Ureter (tissue), 1 donor: ENCODE results near the gene EID3. TPM values are rescaled to one million over a fixed set of nuclear protein-coding genes. Genes with fewer than 3 reads are reported as not detected.
A peak's percentile ranks its signal among the peaks of the same experiment; 100 is the strongest.
"Not testable (repeated sequence)": the region's sequence is repeated elsewhere in the genome, so short reads cannot be mapped to it uniquely, and the experiment has no call there.

Source experiments
- DNase-seq: peaks from one replicate; pipeline ENCODE4 v3.0.0-alpha.2; 2020; ENCODE audit warnings: low spot score
- total RNA-seq: library from RNA; stranded (reverse); gene quantifications from one replicate; pipeline ENCODE4 v1.2.4, GENCODE V29; 2023
- donor health status: DM: yes; HTN: yes; CAD: no.

Gene EID3
- total RNA-seq, 1 donor from 2014 or later, result 4.7 TPM

GRCh38 chr12:104288635-104289274, 14.8 kb upstream of the EID3 start:
- peak; percentile 79 for DNase-seq

DNA sequence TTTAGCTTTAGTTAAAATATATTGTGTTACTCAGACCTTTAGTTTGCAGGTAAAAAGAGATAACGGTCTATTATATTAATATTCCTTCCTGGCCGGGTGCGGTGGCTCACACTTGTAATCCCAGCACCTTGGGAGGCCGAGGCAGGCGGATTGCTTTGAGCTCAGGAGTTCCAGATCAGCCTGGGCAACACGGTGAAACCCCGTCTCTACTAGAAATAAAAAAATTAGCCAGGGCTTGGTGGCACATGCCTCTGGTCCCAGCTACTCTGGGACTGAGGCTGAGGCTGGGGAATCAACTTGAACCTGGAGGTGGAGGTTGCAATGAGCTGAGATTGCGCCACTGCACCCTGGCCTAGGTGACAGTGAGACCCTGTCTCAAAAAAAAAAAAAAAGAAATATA, 13.2 kb upstream of the EID3 start:
- no peak for DNase-seq

GRCh38 chr12:104290855-104291254, 12.7 kb upstream of the EID3 start:
- no peak for DNase-seq

DNA sequence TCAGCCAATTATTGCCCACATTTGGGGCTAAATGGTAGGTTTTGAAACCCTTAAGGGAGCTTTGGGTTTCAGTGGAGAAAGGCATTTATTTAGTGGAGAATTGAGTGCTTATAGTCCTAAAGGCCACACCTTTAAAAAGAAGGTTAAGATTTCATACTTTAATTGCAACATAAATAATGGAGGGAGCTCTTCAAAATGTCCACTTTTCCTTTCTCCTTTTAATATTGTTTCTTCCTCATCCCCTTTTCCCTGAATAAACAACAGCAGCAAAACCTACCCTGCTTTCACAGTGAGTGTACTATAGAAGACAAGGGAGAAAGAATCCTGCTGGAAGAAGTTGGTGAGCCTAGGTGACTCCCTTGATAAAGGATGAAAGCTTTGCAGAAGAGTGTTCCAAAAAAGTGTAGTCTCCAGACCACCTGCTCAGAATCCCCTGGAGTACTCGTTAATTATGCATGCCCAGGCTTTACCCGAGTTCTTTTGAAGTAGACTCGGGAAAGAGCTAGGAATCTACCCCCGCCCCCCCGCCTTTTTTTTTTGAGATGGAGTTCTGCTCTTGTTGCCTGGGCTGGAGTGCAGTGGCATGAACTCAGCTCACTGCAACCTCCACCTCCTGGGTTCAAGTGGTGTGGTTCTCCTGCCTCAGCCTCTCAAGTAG, 11.5 kb upstream of the EID3 start:
- DNase-seq, result no peak

DNA sequence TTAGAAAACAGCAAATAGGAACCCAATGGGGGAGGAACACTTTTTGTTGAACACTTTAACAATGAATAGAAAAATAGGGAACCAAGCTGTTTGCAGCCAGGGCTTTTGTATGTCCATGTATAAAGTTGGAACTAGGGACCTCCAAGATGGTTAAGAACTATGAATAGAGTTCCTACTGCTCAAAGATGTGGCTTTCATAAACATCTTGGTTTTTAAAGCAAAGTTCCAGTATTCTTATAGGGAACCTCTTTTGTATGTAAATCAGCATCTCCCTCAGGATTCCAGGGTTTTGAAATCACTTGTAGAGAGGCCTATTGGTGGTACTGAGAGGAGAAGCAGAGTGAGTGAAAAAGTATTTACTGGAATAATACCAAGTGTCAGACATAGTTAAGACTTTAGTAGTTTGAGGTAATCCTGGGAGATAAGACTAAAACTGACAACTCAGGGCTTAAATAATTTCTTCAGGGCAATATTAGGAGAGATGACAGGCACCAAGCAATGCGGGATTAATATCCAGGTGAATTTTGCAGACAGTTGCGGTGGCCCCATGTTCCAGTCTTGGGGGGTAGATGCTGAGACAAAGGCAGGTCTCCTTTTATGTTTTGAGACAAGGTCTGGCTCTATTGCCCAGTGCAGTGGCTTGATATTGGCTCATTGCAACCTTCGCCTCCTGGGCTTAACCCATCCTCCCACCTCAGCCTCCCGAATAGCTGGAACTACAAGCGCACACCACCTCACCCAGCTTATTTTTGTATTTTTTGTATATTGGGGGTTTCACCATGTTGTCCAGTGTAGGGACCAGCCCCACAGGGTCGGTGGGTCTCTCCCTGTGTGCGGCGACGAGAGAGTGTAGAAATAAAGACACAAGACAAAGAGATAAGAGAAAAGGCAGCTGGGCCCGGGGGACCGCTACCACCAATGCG, 10.4 kb upstream of the EID3 start:
- DNase-seq, result no peak

DNA sequence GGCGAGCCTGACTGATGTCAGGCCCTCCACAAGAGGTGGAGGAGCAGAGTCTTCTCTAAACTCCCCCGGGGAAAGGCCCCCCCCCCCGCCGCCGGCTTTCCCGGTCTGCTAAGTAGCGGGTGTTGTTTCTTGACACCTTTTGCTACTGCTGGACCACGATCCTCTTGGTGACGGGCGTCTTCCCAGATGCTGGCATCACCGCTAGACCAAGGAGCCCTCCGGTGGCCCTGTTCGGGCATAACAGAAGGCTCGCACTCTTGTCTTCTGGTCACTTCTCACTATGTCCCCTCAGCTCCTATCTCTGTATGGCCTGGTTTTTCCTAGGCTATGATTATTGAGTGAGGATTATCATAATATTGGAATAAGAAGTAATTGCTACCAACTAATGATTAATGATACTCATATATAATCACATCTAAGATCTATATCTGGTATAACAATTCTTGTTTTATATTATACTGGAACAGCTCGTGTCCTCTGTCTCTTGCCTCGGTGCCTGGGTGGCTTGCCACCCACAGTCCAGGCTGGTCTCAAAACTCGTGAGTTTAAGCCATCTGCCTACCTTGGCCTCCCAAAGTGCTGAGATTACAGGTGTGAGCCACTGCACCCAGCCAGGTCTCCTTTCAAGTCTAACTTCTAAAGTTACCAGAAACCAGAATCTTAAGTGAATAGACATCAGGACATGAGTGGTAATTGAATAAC, 9.2 kb upstream of the EID3 start:
- DNase-seq, result not testable (repeated sequence)

DNA sequence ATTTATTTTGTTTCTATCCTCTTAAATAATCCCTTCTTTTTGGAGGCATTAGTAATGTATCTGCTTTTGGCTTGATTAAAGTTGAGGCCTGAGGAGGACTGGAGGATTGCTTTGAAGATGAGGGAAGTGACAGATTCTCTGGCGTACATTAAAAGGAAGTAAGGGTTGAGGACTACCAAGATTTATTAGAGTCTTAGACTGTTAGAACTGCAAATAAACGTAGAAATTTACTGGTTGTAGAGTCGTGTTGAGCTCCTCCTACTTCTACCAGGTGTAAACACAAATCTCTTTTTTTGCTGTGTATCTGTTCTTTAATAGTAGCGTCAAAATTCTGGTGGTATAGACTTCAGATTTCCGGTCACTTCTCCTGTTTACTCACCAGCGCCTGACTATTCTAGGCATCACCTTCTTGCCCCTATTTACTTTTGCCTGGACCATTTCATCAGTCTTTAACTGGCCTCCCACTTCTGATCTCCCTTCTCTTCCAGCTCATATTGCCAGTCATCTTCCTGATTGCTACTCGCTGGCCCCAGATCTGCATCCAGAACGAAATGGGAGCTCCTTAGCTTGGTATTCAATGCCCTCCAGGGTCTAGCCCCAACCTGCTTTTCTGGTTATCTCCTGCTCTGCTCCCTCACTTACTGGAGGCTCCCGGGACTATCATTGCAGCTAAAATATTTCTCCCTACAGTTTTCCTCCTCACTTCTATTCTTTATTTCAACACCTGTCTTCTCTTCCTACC, 8.4 kb upstream of the EID3 start:
- DNase-seq, result no peak

- no peak for DNase-seq
Observed at GRCh38 chr12:104295954-104296353, 7.6 kb upstream of the EID3 start.

DNA sequence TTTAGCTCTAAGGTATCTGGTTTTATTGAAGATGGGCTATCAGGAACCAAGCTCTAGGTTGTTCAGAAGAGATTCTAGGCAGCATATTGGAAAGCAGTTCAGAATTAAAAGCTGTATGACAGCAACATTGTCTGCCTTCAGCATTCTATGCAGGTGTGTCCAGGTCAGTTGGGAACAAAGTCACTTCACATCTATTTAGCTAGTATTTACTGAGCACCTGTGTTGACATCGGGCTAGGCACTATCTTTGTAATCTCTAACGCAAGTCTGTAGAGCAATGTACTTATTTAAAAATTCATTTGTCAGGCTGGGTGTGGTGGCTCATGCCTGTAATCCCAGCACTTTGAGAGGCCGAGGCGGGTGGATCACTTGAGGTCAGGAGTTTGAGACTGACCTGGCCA, 6.8 kb upstream of the EID3 start:
- no peak for DNase-seq

GRCh38 chr12:104297477-104298113, 5.9 kb upstream of the EID3 start:
- no peak for DNase-seq

GRCh38 chr12:104299842-104300481, 3.6 kb upstream of the EID3 start:
- DNase-seq, result no peak

DNA sequence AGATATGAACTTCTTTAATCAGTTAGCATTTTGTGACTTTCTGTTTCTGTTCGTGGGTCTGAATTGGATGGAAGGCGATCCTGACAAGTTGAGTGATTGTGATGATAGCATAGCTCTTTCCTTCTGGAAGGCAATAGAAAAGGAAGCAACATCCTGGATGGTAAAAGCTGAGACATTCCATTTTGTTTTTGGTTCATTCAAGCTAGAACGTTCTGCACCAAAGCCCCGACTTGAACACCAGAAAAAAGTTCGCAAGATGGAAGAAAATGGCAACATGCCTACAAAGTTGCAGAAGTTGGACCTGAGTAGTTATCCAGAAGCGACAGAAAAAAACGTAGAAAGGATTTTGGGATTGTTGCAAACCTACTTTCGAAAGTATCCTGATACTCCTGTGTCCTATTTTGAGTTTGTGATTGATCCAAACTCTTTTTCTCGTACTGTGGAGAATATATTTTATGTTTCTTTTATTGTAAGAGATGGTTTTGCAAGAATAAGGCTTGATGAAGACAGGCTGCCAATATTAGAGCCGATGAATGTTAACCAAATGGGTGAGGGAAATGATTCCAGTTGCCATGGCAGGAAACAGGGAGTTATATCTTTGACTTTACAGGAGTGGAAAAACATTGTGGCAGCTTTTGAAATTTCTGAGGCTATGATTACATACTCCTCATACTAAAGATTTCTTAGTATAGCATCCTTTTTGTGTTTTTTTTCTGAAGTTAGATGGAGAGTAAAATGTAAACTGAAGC, 896 bp downstream of the EID3 start:
- DNase-seq, result no peak

DNA sequence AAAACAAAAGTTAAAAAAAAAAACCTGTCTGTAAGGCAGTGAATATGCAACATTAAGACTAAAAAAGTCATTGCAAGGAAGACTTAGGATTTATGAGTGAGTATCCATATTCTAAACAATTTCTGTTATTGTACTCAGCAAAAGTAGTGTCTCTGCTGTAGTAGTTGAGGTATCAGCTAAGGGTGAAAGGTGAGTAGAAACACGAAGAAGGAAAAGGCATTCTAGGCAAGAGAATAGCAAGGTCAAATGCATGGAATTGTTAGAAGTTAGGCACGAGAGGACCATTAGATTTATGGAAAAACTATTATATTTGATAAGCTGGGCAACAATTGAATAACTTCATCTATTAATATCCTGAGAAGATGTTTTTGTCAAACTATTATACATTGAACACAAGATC, 1.8 kb downstream of the EID3 start:
- DNase-seq, result no peak

DNA sequence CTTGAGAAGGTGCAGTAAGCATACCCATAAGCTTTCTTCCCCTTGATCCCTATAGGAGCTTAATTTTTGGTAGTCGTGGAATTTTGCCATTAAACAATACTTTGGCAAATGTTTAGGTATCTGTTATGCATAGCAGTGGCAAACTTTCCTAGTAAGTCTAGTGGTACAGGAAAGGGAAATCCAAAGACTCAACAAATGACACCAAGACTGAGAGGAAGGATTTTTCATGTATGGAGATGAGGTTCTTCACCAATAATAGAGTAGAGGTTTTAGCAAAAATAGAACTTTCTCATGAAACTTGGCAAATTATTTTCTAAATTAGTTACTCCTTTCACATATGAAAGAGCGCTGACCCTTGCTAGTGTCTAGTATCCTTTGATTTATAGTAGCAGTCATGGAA, 2.8 kb downstream of the EID3 start:
- DNase-seq, result no peak

- no peak for DNase-seq
Observed at GRCh38 chr12:104306943-104307654, 3.6 kb downstream of the EID3 start.

GRCh38 chr12:104307655-104308000, 4.1 kb downstream of the EID3 start:
- DNase-seq, result no peak

DNA sequence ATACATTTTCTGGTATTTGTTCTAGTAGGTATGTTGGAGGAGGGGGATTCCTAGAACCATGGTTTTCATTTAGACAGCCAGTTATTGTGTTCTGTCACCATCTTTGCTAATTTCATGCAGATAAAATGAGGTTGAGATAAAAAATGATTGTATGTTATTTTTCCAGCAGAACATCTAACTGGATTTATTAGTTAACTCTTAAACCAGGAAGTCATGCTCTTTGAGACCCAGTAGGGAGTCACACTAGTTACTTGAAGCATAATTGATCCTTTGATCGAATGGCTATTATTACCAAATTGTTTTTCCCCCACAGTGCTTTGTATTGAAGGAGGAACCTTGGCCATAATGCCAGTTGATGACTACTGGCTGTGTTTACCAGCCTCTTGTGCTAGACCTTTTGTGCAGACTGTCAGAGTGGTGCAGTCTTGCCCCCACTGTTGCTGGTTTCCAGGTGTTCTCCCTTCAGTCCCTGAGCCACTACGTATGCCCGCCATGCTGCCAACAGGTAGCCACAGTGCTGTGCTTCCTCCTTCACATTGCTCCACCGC, 6.0 kb downstream of the EID3 start:
- no peak for DNase-seq

- DNase-seq, result no peak
Observed at GRCh38 chr12:104310751-104311633, 7.5 kb downstream of the EID3 start.
